ENCODE measurements around the gene MRFAP1L1.
"Not testable (repeated sequence)": the region's sequence is repeated elsewhere in the genome, so short reads cannot be mapped to it uniquely, and the experiment has no call there.

The MRFAP1L1 gene

DNA sequence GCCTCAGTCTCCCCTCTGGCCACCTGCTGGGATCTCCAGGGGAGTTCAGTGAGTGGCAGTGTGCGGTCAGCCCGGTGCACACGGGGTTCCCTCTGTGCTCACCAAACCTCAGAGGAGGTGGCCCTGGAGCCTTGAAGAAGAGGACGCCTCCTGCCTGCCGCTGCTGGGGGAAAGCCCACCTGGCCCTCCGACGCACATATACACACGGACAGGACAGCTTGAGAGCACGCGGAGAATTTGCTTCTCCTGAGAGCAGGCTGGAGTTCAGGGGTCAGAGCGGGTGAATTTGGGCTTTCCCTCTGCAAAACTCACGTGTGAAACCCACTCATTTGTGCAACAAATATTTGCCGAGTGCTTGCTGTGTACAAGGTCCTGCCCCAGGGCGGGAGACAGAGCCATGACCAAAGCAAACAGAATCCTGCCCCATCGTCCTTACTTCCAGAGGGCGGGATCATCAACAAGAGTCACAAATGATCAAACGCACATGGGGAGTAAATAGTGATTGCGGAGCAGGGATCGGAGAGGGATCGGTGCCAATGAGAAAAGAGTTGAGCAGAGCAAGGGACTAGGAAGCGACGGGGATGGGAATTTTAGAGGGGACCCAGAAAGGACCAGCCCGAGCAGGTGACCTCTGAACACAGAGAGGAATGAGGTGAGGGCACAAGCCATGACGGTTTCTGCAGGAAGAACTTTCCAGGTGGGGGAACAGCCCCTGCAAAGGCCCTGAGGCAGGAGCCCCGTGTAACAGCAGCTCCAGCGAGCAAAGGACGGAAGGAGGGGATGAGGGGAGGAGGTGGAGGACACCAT is 23.9 kb upstream of the MRFAP1L1 start:
- no peak for ATAC-seq

GRCh38 chr4:6732441-6733357 is 23.0 kb upstream of the MRFAP1L1 start:
- ATAC-seq: no peak

- ATAC-seq: no peak
Observed at GRCh38 chr4:6731780-6732179, 22.1 kb upstream of the MRFAP1L1 start.

DNA sequence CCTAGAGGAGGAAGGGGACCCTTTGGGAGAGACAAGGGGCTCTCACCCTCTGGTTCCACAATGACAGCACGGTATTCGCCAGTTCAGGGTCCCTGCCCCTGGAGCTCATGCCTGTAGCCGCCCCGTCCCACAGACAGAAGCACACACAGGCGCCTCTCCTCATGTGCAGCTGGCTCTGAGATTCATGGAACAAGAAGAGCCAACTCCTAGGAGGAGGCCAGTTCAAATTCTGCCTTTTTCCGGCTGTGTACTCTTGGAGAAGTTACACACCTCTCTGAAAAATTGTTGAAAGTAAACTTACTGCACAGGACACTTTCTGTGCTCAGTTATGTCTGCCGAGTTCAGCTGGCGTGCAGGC is 21.6 kb upstream of the MRFAP1L1 start:
- no peak for ATAC-seq

DNA sequence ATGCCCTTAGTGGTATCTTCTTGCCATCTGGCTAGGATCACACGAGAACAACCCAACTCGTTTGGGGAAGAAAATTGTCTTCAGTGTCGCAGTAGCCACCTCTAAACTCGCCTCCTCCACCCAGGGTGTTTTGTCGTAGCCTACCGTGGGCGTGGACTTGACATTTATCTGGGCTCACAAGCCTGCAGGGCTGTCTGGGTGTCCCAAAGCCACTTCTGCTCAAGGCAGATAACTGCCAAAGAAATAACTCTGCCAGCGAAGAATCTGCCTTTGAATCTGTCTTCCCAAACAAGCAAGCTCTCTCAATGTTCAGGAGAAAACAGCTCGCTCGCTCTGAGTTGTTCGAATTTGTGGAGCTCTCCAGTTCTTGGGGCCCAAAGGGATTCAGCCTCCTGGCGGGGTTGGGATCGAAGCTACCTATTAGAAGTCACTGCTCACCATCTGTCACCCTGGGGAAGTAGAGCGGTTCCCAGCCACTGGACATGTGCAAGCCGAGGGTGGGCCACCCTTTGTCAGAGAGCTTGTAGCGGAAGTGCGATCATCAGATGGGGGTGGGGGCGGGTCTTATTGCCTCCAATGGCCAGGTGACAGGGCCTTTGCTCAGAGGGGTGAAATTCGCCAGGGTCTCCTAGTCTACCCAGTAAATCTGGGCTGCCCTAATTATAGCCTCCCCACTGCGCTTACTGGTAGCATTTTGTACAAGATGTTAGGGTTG is 21.1 kb upstream of the MRFAP1L1 start:
- ATAC-seq: no peak

DNA sequence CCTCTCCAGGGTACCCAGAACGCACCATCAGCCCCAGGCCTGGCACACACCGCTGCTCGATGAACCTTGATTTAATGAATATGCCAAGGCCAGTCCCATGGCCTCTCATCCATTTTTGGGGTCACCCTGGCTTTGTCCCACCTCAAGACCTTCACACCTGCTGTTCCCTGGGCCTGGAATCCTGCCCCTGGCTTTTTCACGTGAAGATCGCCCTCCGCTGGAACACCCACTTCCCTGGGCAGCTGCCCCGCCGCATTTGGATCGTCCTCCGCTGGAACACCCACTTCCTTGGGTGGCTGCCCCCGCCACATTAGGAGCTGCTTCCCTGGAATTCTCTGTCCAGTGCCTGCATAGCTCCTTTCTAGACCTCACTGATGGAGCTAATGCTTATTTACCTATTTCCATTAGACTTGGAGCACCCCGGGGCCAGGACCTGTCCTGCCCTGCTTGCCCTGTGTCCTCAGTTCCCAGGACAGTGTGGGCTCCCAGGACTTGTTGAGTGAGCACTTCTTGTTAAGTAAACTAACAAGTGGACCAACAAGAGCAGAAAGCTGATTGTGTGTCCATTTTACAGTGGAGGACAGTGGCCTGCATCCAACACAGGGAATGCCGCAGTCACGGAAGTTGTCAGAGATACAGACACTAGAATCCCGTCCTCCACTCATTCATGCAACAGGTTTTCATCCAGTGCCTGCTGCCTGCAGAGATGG is 18.8 kb upstream of the MRFAP1L1 start:
- ATAC-seq: no peak

DNA sequence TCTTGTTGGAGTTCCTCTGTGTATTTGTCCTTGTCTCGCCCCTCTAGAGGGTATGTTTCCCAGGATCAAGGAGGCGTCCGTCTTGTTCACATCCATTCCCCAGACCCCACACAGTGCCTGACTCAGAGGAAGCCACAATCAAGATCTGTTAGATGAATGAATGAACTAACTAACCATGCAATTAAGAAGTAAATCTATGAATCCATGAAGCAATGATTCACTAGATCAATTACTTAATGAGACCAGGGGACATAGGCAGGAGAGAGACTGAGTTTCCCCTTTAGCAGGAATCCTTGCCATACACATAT is 18.2 kb upstream of the MRFAP1L1 start:
- ATAC-seq: no peak

DNA sequence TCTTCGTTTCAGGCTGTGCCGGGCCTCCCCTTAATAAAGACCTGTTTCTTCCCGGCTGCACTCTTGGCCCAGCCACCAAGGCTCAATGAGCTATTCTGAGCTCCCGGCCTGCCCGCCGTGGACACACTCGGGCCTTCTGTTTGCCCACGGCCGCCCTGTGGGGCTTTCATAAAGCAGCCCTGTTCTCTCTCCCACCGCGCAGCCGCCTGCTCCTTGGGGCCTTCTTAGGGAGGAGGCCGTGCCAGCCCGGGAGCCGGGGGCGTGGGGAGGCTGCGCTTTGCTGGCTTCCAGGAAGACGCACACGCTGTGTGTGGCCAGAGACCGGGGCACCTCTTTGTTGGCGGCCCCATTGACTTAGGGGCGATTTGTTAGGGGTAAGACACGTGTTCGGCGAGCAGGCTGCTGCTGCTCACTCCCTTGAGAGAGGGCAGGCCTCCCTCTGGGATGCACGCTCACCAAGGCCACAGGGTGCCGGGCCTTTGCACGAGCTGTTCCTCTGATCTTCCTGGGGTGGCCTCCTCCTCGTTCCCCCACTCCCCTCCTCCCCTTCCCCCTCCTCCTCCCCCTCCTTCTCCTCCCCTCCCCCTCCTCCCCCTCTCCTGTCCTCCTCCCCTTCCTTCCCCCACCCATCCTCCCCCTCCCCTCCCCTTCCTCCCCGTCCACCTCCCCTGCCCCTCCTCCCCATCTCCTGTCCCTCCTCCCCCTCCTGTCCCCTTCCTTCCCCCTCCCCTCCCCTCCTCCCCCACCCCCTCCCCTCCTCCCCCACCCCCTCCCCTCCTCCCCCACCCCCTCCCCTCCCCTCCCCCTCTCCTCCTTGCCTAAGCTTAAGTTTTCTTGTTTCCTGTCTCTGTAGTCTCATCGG is 17.6 kb upstream of the MRFAP1L1 start:
- ATAC-seq: no peak

DNA sequence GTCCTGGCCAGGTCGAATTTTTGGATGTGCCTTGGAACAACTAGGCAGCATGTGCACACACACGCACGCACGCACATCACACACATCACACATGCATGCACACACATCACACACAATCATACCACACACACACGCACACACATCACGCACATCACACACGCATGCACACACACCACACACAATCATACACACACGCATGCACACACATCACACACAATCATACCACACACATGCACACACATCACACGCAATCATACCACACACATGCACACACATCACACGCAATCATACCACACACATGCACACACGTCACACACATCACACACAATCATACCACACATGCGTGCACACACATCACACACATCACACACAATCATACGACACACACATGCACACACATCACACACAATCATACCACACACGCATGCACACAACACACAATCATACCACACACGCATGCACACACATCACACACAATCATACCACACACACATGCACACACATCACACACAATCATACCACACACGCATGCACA is 15.8 kb upstream of the MRFAP1L1 start:
- ATAC-seq: not testable (repeated sequence)

- no peak for ATAC-seq
Observed at GRCh38 chr4:6724421-6725111, 14.9 kb upstream of the MRFAP1L1 start.

- ATAC-seq: no peak
Observed at GRCh38 chr4:6723851-6724250, 14.2 kb upstream of the MRFAP1L1 start.

DNA sequence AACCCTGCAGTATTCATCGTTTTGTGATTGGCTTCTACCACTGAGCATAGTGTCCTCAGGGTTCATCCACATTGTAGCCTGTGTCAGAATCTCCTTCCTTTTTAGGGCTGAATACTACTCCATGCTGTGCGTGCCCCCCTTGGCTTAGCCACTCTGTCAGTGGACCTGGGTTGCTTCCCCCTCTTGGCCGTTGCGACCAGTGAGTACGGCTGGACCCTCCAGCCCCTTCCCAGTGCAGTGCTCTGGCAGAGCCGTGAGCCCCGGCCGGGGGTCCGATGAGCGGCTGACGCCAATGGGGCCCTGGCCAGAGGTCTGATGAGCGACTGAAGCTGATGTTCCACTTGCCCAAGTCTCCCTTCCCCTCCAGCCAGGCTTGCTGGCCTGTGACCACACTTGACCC is 13.2 kb upstream of the MRFAP1L1 start:
- ATAC-seq: no peak

- ATAC-seq: no peak
Observed at GRCh38 chr4:6721121-6721520, 11.5 kb upstream of the MRFAP1L1 start.

DNA sequence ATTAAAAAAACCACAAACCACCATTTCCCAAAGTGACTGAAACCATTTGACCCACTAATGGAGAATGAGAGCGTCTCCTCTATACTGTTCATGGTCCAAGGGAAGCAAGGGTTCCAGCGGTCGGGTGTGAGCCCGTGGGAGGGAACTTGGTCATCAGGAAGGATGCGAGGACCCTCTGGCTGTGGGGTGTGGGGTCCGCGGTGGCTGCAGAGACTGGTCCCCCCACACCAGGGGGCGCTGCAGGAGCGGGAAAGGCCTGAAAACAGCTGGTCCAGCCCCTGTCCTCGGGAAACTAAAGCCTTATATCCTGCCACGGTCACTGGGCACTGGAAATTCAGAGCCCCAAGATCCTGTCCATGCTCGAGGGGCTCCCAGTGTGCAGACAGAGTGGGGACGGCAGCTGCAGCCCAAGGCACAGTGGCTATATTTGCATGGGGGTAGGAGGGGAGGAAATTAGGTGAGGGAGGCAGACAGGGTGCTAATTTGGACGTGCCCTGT is 10.6 kb upstream of the MRFAP1L1 start:
- peak; percentile 41 to 45 for ATAC-seq

DNA sequence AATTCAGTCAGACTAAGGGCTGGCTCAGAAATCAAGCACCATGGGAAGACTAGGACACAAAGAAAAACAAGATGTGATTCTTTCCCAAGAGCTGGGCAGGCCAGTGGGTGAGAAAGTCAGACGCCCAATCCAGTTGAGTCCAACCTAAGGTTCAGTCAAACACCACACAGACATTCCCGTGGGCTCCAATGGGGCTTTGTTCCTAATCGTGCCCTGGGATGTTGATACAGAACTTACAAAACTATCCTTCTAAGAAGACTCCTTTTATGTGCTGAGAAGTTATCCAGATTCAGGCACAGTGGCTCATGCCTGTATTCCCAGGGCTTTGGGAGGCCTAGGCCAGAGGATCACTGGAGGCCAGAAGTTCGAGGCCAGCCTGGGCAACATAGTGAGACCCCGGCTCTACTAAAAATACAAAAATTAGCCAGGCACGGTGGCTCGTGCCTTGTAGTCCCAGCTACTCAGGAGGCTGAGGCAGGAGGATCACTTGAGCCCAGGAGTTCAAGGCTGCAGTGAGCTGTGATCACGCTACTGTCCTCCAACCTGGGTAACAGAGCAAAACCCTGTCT is 10.0 kb upstream of the MRFAP1L1 start:
- ATAC-seq: no peak

DNA sequence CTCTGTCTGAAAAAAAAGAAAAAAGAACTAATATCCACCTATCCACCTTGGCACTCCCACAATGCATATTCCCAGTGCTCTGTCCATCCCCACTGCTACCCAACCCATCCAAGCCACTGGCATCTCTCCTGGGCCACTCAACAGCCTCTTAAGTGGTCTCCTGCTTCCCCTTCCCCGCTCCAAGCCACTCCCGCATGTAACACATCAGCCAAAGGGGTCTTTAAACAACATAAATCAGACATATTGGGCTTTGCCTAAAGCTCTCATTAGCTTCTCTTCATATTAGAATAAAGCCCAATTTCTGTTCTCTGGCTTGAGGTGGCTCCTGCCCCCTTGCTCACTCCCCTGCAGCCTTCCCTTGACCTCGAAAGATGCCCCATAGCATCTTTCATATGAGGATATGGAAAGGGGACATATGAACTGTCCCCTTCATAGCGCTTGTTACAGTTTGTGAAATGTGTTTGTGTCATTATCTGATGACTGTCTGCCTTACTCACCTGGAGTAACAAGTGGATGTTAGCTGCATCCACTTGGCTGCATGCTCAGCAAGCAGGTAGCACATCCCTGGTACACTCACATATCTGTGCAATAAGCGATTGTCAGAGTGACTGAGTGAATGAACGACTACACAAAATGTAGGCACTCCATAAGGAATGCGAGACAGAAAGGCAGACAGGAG is 9.4 kb upstream of the MRFAP1L1 start:
- no peak for ATAC-seq

GRCh38 chr4:6716958-6717655 is 7.4 kb upstream of the MRFAP1L1 start:
- no peak for ATAC-seq

GRCh38 chr4:6716018-6716911 is 6.6 kb upstream of the MRFAP1L1 start, which contains the start of gene BLOC1S4:
Gene BLOC1S4, plus strand, starts transcription at chr4:6716174. Its CDS starts 36 bp downstream, at chr4:6716210.
- ATAC-seq: peak; percentile 76 to 77

Data from activated CD4-positive, CD25-positive, alpha-beta regulatory T cell treated with anti-CD3 and anti-CD28 coated beads, Interleukin-2, amount 50 U/mL, for 24 hours (primary cell).